Measurements from ENCODE around the gene MYO15A. TPM values are rescaled to one million over a fixed set of nuclear protein-coding genes. Genes with fewer than 3 reads are reported as not detected.

The MYO15A gene
- total RNA-seq, 1 donor from 2014 or later, result 0.20 TPM

DNA sequence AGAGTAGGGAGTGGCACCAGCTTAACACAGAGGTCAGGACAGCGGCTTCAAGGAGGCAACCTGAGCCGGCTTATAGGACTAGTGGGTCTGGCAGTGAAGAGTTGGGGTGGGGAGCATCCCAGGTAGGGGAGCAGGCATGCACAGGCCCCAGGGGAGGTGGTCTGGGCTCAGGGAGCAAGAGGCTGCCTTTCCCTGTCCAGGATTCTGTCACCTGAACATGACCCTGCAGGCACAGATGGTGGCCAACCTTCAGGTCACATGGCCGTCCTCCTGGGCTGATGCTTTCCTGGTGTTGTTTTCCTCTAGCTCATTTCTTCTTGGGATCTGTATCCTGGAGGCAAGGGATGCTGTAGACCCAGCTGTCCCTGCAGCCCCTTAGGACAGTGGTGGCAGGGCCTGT is 3.5 kb upstream of the MYO15A start:
- DNase-seq (ENCODE audit: low read depth, low spot score), result no peak

DNA sequence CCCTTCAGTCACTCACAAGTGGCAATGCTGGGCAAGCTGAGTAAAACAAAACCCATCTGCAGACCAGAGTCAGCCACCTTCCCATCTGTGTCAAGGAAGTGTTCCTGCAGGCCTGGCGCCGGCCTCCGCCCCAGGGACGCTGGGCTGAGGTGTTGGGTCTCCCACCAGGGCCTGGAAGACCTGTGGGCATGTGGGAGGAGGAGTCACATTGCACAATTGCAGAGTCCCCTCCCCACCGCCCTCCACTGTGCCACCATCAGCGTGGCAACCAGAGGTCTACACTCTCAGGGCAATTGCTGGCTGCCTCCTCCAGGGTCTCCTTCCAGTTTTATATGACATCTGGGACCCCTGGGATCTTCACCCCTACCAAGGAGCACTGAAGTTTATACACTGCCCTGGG is 3.0 kb upstream of the MYO15A start:
- DNase-seq (ENCODE audit: low read depth, low spot score), result no peak

DNA sequence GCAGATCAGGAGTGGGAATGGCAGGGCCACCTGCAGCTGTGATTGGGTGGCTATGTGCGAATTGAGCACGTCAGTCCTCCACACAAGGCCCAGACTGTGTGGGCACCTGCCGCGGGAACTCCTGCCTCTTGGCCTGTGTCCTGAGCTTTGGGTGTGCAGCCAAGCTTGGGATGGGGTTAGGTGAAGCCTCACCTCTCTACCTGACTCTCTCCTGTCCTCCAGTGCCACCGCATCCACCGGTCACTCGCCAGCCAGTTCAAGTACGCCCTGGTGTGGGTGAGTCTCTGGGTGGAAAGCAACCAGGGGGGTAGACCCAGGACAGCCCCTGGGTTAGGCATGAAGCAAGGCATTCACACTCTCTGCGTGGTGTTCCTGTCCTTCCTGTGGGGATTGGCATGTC is 2.3 kb upstream of the MYO15A start:
- DNase-seq (ENCODE audit: low read depth, low spot score), result no peak

DNA sequence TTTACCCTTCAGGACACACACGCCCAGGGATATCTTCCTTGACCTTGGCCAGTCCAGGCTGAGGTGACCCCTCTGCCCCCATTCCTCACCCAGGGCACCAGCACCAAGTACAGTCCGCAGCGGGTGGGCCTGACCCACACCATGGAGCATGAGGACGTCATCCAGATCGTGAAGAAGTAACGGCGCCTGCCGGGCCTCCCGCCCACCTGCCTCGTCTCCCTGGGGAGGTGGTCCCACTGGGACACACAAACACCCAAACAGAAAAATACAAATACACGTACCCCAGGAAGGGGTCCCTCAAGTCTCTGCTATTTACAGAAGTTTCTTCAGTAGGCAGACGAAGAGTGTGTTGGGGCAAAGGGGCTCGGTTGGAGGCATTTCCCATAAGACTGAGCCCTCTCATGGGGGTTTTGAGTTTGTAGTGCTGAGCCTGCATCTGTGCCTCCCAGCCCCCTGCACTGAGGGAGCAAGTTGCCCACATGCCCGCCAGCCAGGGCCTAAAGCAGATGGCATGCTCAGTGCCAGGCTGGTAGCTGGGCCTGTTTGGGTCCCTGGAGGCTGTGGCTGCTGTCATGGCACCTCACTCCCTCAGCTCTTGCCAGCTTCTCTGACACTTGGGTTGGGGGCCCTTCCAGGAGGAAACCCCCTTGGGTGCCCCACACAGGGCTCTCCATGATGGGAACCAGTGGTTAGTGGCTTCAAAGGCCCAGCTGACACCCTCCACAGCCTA is 1.3 kb upstream of the MYO15A start:
- DNase-seq (ENCODE audit: low read depth, low spot score), result no peak

DNA sequence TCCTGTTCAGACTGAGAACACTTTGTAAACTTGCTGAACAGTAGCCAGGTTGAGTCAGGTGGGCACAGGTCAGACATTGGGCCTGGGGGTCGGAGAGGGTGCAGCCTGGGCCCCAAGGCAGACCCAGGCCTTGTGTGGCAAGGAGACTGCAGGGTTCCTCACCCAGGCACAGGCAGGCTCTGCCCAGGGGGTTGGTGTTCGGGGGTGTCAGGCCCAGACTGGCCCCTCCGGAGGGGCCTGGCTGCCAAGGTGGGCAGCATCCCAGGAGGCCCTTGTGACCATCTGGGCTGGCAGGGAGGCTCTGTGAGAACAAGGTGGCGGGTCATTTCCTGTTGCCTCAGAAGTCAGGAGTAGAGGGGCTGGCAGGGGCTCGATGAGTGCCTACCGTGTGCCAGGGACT is 585 bp upstream of the MYO15A start:
- DNase-seq (ENCODE audit: low read depth, low spot score), result no peak

DNA sequence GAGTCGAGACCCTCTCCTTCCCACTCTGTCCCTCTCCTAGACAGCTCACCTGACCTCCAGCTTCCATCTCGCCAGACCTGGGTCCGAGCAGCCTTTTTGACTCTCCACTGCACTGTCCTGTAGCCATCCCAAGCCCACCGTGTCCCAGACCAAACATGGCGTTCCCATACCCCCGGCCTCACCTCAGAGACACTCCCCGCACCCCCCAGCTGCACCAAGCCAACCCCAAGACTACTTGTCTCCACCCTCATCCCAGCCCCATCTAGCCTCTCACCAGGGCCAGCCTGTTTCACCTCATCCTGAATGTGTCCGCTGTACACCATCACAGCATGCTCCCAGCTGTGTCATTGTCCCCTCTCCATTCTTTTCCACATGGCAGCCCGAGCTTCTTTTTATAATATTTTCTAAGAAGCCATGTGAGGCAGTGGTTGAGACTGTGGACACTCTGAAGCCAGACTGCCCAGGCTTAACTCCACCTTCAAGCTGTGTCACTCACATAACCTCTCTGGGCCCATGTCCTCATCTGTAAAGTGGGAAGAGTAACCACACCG is 1.5 kb downstream of the MYO15A start:
- no peak for DNase-seq (ENCODE audit: low read depth, low spot score)

DNA sequence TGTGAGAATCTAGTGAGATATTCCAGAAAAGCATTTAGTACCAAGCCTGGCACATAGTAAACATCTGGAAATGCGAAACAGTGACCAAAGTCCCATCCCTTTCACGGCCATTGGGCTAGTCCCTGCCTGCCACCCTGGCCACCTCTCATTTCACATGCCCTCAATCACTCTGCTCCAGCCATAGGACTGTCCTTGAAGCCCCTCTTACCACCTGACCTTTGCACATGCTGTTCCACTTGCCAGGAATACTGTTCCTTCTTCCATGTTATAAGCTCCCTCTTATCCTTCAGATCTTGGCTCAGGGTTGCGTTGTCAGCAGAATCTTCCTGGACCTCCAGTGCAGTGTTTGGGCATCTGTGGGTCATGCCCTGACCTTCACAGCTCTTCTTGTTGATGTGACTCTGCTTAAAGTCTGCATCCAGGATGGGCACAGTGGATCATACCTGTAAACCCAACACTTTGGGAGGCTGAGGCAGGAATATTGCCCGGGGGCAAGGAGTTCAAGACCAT is 2.1 kb downstream of the MYO15A start:
- no peak for DNase-seq (ENCODE audit: low read depth, low spot score)

DNA sequence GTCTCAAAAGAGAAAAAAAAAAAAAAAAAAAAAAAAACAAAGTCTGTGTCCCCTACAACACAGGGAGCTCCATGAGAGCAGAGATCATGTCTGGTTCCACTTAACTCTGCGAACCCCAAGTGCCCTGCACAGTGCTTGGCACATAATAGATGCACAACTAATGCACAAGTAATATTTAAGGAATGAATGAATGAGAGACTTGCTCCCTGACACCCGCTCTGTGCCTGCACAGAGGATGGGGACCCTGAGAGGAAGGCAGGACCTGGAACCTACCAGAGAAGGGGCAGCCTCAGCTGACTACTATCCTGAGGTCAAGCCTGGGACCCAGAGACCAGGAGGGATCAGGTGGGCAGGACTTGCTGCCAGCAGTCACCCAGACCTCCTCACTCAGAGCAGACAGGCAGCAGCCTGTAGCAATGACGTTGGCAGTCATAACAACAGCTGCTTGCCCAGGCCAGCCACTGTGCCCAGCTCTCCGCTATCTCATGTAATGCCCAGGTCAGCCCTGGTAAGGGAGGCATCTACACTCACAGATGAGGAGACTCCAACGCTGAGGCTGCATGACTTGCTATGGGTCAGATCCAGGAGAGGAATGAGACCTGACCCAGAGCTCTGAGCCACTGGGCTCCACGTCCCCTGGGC is 2.9 kb downstream of the MYO15A start:
- no peak for DNase-seq (ENCODE audit: low read depth, low spot score)

DNA sequence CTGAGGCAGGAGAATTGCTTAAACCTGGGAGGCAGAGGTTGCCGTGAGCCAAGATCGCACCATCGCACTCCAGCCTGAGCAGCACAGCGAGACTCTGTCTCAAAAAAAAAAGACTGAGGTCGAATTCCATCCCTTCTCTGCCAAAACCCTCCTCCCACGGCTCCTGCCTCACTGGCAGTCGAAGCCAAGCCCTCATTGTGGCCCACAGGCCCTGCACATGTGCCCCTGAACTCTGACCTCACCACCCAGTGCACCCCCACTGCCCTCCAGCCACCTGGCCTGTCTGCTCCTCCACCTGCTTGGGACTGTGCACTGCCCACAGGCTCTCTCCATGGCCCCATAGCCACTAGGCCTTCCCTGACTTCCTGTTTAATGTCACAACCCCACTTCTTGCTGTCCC is 7.0 kb downstream of the MYO15A start:
- DNase-seq (ENCODE audit: low read depth, low spot score), result no peak

DNA sequence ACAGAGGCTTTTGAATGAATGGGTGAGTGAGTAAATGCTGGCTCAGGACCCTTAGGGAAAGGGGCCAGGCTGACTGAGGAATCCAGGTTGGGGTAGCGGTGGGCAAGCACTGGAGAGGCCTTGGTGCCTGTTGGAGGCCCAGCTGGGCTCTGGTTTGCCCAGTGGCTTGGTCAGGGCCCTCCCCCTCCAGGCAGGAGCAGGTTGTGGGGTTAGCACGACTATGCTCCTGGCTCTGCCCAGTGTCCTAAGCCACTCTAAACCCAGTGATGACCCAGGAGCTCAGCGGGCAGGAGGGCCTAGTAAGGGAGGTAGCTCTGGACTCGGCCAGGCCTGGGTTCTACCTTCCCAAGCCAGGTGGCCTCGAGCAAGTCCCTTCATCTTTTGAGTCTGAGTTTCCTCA is 7.5 kb downstream of the MYO15A start:
- no peak for DNase-seq (ENCODE audit: low read depth, low spot score)

DNA sequence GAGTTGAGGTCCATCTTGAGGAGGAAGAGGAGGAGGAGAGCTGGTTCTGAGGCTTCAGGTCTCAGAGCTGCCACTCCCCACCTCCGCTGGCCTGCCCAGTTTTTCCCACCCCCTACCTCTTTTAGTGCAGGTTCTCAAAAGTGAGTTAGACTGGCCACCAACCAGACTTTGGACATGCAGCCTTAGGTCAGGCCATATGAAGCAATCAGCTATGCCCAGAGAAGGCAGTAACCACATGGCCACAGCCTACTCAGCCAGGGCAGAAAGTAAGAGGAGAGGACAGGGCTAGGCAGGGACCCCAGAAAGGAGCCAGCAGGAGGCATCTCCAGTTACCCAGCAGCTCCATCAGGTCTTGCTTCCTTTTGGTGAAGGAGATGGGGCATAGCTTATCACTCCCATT is 9.0 kb downstream of the MYO15A start:
- DNase-seq (ENCODE audit: low read depth, low spot score), result no peak

DNA sequence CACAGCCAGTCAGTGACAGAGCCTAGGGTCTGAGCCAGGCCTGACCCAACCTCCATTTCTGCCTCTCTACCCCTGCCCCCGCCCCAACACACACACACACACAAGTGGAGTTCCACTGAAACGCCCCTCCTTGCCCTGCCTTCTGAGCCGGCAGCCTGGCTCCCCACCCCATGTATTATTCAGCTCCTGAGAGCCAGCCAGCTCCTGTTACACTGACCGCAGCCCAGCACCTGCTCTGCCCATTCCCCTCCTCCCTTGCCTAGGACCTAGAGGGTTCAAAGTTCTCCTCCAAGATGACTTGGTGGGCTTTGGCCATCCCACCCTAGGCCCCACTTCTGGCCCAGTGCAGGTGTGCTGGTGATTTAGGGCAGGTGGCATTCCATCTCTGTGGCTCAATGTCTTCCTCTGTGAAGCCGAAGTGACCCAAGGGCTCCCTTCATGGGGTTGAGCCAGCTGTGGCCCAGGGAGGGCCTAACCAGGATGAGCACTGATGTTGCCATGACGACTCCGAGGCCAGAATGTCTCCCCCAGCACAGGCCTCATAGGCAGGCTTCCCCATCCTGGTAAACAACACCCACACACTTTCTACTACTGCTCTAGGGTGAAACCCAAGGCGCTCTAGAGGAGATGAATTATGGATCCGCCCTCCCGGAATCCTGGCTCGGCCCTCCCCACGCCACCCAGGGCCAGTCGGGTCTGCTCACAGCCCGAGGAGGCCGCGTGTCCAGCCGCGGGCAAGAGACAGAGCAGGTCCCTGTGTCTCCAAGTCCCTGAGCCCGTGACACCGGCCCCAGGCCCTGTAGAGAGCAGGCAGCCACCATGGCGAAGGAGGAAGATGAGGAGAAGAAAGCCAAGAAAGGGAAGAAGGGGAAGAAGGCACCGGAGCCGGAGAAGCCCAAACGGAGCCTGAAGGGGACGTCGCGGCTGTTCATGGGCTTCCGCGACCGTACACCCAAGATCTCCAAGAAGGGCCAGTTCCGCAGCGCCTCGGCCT is 9.7 kb downstream of the MYO15A start:
- no peak for DNase-seq (ENCODE audit: low read depth, low spot score)

DNA sequence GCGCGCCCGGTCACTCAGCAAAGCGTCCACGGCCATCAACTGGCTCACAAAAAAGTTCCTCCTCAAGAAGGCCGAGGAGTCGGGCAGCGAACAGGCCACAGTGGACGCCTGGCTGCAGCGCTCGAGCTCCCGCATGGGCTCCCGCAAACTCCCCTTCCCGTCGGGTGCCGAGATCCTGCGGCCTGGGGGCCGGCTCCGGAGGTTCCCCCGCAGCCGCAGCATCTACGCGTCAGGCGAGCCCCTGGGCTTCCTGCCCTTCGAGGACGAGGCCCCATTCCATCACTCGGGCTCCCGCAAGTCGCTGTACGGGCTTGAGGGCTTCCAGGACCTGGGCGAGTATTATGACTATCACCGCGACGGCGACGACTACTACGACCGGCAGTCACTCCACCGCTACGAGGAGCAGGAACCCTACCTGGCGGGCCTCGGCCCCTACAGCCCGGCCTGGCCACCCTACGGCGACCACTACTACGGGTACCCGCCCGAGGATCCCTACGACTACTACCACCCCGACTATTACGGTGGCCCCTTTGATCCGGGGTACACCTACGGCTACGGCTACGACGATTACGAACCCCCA is 10.7 kb downstream of the MYO15A start:
- DNase-seq (ENCODE audit: low read depth, low spot score), result no peak

DNA sequence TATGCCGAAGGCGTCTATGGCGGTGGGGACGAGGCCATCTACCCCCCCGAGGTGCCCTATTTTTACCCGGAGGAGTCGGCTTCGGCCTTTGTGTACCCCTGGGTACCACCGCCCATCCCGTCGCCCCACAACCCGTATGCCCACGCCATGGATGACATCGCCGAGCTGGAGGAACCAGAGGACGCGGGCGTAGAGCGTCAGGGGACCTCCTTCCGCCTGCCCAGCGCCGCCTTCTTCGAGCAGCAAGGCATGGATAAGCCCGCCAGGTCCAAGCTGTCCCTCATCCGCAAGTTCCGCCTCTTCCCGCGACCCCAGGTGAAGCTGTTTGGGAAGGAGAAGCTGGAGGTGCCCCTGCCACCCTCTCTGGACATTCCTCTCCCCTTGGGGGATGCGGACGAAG is 11.4 kb downstream of the MYO15A start:
- no peak for DNase-seq (ENCODE audit: low read depth, low spot score)

DNA sequence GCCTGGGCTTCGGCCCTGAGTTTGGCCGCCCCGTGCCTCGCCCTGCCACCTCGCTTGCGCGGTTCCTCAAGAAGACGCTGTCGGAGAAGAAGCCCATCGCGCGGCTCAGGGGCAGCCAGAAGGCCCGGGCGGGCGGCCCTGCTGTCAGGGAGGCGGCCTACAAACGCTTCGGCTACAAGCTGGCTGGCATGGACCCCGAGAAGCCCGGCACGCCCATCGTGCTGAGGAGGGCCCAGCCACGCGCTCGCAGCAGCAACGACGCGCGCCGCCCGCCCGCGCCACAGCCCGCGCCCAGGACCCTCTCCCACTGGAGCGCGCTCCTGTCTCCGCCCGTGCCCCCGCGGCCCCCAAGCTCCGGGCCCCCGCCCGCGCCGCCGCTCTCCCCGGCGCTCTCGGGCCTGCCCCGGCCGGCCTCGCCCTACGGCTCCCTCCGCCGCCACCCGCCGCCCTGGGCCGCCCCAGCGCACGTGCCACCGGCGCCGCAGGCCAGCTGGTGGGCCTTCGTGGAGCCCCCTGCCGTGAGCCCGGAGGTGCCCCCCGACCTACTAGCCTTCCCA is 12.0 kb downstream of the MYO15A start:
- no peak for DNase-seq (ENCODE audit: low read depth, low spot score)

DNA sequence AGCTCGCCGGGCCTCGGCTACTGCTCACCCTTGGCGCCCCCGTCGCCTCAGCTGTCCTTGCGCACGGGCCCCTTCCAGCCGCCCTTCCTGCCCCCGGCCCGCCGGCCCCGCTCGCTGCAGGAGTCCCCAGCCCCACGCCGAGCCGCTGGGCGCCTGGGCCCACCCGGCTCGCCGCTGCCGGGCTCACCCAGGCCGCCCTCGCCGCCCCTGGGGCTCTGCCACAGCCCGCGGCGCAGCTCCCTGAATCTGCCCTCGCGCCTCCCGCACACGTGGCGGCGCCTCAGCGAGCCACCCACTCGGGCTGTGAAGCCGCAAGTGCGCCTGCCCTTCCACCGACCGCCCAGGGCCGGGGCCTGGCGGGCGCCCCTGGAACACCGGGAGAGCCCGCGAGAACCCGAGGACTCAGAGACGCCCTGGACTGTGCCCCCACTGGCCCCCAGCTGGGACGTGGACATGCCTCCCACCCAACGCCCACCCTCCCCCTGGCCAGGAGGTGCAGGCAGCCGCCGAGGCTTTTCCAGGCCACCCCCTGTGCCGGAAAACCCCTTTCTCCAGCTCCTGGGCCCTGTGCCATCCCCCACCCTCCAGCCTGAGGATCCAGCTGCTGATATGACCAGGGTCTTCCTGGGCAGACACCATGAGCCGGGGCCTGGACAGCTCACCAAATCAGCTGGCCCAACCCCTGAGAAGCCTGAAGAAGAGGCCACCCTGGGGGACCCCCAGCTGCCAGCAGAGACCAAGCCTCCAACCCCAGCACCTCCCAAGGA is 12.8 kb downstream of the MYO15A start:
- no peak for DNase-seq (ENCODE audit: low read depth, low spot score)

DNA sequence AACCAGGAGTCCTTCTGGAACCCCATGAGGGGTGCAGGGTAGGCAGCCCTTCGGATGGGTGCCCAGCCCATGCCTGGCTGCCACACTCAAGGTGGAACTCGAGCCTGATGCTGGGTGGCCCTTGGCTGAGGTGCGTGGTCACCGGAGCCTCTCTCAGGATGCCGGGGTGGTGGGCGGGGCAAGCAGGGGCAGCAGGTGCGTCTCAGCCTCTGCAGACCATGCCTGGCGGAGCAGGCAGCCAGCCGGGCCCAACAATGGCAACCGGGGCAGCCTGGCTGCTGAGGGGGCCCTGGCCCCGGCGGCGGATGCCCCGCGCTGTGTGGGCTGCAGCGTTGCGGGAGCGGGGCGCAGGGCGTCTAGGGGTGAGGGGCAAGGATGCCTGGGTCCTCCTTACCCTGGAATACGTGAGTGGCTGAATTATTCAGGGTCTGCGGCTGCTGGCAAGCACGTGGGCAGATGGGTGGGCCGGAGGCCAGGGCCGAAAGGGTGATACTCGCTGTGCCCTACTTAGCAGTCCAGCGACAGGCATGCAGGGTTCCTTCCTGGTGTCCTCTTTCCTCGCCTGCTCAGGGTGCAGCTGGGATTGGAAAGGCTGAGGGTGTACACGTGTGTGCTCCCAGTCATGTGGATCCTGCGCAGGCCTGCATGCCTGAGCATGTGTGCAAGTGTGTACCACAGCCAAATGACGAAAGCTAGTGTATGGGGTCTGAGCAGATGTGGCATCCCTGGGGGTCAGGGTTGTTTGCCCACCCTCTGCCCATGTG is 14.6 kb downstream of the MYO15A start:
- no peak for DNase-seq (ENCODE audit: low read depth, low spot score)

DNA sequence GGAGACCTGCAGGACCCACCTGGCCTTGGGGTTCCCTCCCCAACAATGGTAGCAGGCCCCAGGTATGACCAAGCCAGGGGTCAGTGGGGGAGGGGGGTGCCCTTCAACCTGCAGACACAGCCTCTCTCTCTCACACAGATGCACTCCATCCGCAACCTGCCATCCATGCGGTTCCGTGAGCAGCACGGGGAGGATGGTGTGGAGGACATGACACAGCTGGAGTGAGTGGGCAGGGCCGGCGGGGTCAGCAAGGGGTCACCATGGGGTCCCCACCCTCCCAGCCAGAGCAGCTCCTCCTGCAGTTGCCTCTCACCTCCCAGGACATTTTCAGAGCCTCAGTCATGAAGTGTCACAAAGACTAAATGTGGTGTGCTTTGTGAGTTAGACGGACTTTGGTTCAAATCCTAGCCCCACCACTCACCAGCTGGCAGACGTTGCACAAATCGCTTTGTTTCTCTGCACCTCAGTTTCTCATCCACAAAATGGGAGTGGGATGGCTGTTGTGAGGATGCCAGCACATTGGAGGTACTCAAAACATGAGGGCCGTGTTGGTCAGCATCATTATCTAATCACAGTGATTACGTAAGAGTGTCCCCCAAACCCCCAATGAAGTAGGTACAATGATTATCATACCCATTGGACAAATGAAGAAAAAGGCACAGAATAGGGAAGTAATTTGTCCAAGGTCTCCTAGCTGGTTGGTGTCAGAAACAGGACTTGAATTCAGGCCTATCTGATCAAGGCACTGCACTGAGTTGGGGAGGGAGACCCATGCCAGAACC is 16.0 kb downstream of the MYO15A start:
- DNase-seq (ENCODE audit: low read depth, low spot score), result no peak

DNA sequence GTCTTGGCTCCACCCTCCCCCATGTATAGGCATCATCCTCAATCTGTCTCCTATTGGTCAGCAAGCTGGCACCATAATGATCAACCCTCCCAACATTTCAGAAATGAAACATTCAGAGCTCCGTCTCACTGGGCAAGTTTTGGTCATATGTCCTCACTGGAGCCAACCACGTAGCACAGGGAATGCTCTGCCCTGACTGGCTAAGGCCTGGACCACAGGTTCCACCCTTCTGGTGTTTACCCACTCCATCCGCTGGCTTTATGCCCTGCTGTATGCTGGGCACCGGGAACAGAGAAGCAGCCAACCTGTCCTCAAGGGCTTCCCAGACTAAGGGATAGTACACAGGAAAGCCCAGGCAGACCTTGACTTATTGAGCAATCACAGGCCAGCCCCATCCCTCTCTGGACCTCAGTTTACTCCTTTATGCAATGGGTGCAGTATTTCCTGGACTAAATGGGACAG is 20.5 kb downstream of the MYO15A start:
- no peak for DNase-seq (ENCODE audit: low read depth, low spot score)
